Fibroblast of lung (primary cell): ENCODE measurements around the gene MCM10. TPM values are rescaled to one million over a fixed set of nuclear protein-coding genes. Genes with fewer than 3 reads are reported as not detected.

Experiments used
- DNase-seq, 2 donors: peaks; one replicate each; pipeline versions ENCODE4 v3.0.0 to v3.0.0-alpha.2; 2010; ENCODE audit warnings: low read depth in 2 of 2
- H2AFZ ChIP-seq: 2 replicates; pipeline ENCODE4 v1.5.1; 2012; ENCODE audit warnings: low read length, control low read depth, inconsistent platforms
- H3K27ac ChIP-seq: 2 replicates; pipeline ENCODE4 v1.5.1; 2011; ENCODE audit warnings: low read length, control low read depth; ENCODE audit not compliant: insufficient read depth
- H3K27me3 ChIP-seq: 2 replicates; pipeline ENCODE4 v1.5.1; 2011; ENCODE audit warnings: mild to moderate bottlenecking, low read length; ENCODE audit not compliant: control insufficient read depth, insufficient read depth
- H3K36me3 ChIP-seq: 2 replicates; pipeline ENCODE4 v1.5.1; 2011; ENCODE audit warnings: low read length; ENCODE audit not compliant: control insufficient read depth, insufficient read depth
- H3K4me1 ChIP-seq: 2 replicates; pipeline ENCODE4 v1.5.1; 2011; ENCODE audit warnings: low read length; ENCODE audit not compliant: control insufficient read depth, insufficient read depth; ENCODE audit errors: extremely low read depth
- H3K4me2 ChIP-seq: 2 replicates; pipeline ENCODE4 v1.5.1; 2011; ENCODE audit warnings: low read length, control low read depth; ENCODE audit not compliant: insufficient read depth; ENCODE audit errors: extremely low read depth
- H3K4me3 ChIP-seq, 4 experiments: fragments of 200-600 bp in 1 of 4; sonication (generic) in 1 of 4; replicated peaks in 1 of 4; 2 replicates each; pipeline ENCODE4 v1.5.1; 2011 to 2016; ENCODE audit warnings: low read length in 4 of 4, low read depth in 3 of 4, mild to moderate bottlenecking in 3 of 4, control low read depth in 2 of 4, inconsistent platforms in 1 of 4, mixed read lengths in 1 of 4; ENCODE audit not compliant: insufficient read depth in 1 of 4; ENCODE audit errors: control extremely low read depth in 1 of 4
- H3K79me2 ChIP-seq: 2 replicates; pipeline ENCODE4 v1.5.1; 2012; ENCODE audit warnings: mild to moderate bottlenecking, low read length, inconsistent platforms; ENCODE audit not compliant: control insufficient read depth, insufficient read depth
- H3K9ac ChIP-seq: 2 replicates; pipeline ENCODE4 v1.5.1; 2011; ENCODE audit warnings: mild to moderate bottlenecking, low read length, control low read depth; ENCODE audit not compliant: insufficient read depth
- H3K9me3 ChIP-seq: 2 replicates; pipeline ENCODE4 v1.5.1; 2012; ENCODE audit warnings: low read depth, low read length; ENCODE audit not compliant: control insufficient read depth, insufficient read depth
- H4K20me1 ChIP-seq: 2 replicates; pipeline ENCODE4 v1.5.1; 2011; ENCODE audit warnings: low read length; ENCODE audit not compliant: control insufficient read depth, insufficient read depth; ENCODE audit errors: extremely low read depth
- CTCF ChIP-seq, 2 donors: IDR thresholded peaks in 1 of 2; conservative IDR thresholded peaks in 1 of 2; 1 replicate in 1 of 2; 2 replicates in 1 of 2; pipeline ENCODE4 v1.5.1; 2011 to 2012; ENCODE audit warnings: low read length in 2 of 2, control low read depth in 1 of 2, inconsistent platforms in 1 of 2, low read depth in 1 of 2, mild to moderate bottlenecking in 1 of 2
- EZH2 ChIP-seq: IDR thresholded peaks from 2 replicates; pipeline ENCODE4 v1.5.1; 2012; ENCODE audit warnings: low read length, control low read depth, mild to moderate bottlenecking; ENCODE audit errors: missing control alignments
- polyA plus RNA-seq, 2 donors: library from polyadenylated mRNA; depleted of rRNA in 1 of 2; stranded (reverse) in 1 of 2; unstranded in 1 of 2; fragments of >200 nt; gene quantifications; 2 replicates each; pipeline ENCODE4 v1.2.1, GENCODE V29; 2011 to 2012; ENCODE audit warnings: missing spikeins in 1 of 2
- total RNA-seq: library from RNA; depleted of rRNA; stranded (reverse); fragments of >200 nt; gene quantifications from 2 replicates; pipeline ENCODE4 v1.2.1, GENCODE V29; 2014

MCM10 gene
- total and polyA plus RNA-seq, 2 donors (not counting 1 experiment from before 2014, with no cell fraction given) = 0.83 to 3.1 TPM

- no peaks in the 10 kb centered on the region for H3K79me2 ChIP-seq
- no peaks in the 10 kb centered on the region for H3K27me3 ChIP-seq
- H3K9ac ChIP-seq = no peak overlapping the region
- no peaks in the 10 kb centered on the region for H3K9me3 ChIP-seq
- no peak overlapping the region for H3K27ac ChIP-seq
- no peak overlapping the region for H3K4me2 ChIP-seq
- DNase-seq = no peak
- H3K4me1 ChIP-seq = no peaks in the 10 kb centered on the region
- TF ChIP-seq CTCF (conservative IDR thresholded peaks at IDR 0.05 in 1 of 2, IDR thresholded peaks at IDR 0.05 in 1 of 2; ENCODE audit: low read depth in 1 of 2, low read length in 2 of 2) = no peak
- TF ChIP-seq EZH2 = no peak
- no peak overlapping the region for H3K4me3 ChIP-seq
- peaks cover 11% of the 10 kb centered on the region for H3K36me3 ChIP-seq
- H2AFZ ChIP-seq = no peak overlapping the region
- H4K20me1 ChIP-seq = no peaks in the 10 kb centered on the region
These were observed 22.2 kb upstream of the MCM10 start for GRCh38 chr10:13139150-13139549.

GRCh38 chr10:13139676-13140075, 21.7 kb upstream of the MCM10 start:
- no peak for DNase-seq
- Histone ChIP-seq H3K4me1 (no peaks in the 10 kb centered on the region), H3K79me2 (no peaks in the 10 kb centered on the region), H3K4me2 (no peak overlapping the region), H3K36me3 (peaks cover 10% of the 10 kb centered on the region), H3K4me3 (no peak overlapping the region), H3K9ac (no peak overlapping the region), H2AFZ (no peak overlapping the region), H3K9me3 (no peaks in the 10 kb centered on the region), H3K27ac (no peak overlapping the region), H3K27me3 (no peaks in the 10 kb centered on the region), H4K20me1 (no peaks in the 10 kb centered on the region)
- TF ChIP-seq CTCF (conservative IDR thresholded peaks at IDR 0.05 in 1 of 2, IDR thresholded peaks at IDR 0.05 in 1 of 2; ENCODE audit: low read depth in 1 of 2, low read length in 2 of 2) = no peak
- TF ChIP-seq EZH2 = no peak

GRCh38 chr10:13140627-13141190, 20.6 kb upstream of the MCM10 start:
- Histone ChIP-seq H3K4me1 (no peaks in the 10 kb centered on the region), H3K9ac (no peak overlapping the region), H3K79me2 (no peaks in the 10 kb centered on the region), H3K27ac (no peak overlapping the region), H2AFZ (no peak overlapping the region), H3K9me3 (no peaks in the 10 kb centered on the region), H3K4me3 (no peak overlapping the region), H3K4me2 (no peak overlapping the region), H3K36me3 (peaks cover 7% of the 10 kb centered on the region), H4K20me1 (no peaks in the 10 kb centered on the region), H3K27me3 (no peaks in the 10 kb centered on the region)
- no peak for DNase-seq
- no peak for TF ChIP-seq EZH2
- no peak for TF ChIP-seq CTCF (conservative IDR thresholded peaks at IDR 0.05 in 1 of 2, IDR thresholded peaks at IDR 0.05 in 1 of 2; ENCODE audit: low read depth in 1 of 2, low read length in 2 of 2)
